Left colon (tissue), 2 donors: Measurements from ENCODE around the gene NLRP8. TPM values are rescaled to one million over a fixed set of nuclear protein-coding genes. Genes with fewer than 3 reads are reported as not detected.
"Not testable (repeated sequence)": the region's sequence is repeated elsewhere in the genome, so short reads cannot be mapped to it uniquely, and the experiment has no call there.

Experiments
- ATAC-seq: fragments of 200-7000 bp; cut with Tn5 transposase; one replicate; pipeline ENCODE4 v1.9.1; 2020; ENCODE audit warnings: mild to moderate bottlenecking, moderate library complexity
- DNase-seq, 2 donors: peaks; one replicate each; pipeline ENCODE4 v3.0.0-alpha.2; 2020
- intact Hi-C, 2 donors: fragments of 100-400 bp; cut with DNase I in 1 of 2; cut with micrococcal nuclease in 1 of 2; formaldehyde crosslinking; loops; one replicate each; pipeline versions ENCODE4 v1.11.2 to v1.14.0; 2022; cut with DNase I, micrococcal nuclease
- long read RNA-seq: library from polyadenylated mRNA; unstranded; transcript quantifications from one replicate; pipeline ENCODE4 v2.0.0, GENCODE V29; 2021
- total RNA-seq, 2 donors: library from RNA; stranded (reverse); fragmentation: NEBNext Ultra II Directional; extraction: Animal tissue kit (Norgen Biotek cat#: 25700); gene quantifications; one replicate each; pipeline ENCODE4 v1.2.1, GENCODE V29; 2021
- donor health status: DM: no; HTN: no; CAD: no.
- donor health status: DM: yes; HTN: yes; CAD: no.

The NLRP8 gene
- total RNA-seq, result not detected
- long read RNA-seq, result 0 reads

DNA sequence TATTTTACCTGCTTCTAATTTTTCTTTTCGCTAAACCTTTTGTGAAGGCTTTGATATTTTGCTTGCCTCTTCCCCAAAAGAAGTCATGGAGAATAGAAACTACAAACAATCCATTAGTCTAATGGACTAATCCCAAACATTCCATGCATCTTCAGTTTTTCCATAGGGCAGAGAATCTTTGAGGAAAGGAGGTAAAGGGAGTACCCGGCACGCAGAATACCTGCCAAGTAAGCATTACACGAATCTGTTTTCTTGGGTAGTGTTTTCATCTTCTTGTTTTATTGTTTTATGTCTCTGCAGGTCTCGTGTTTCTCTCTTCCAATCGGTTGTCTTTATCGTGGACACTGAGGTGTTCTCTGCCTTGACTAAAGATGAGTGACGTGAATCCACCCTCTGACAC lies at the start of gene NLRP8:
Gene NLRP8, plus strand, starts transcription at position 301 of the 400 bp plus-strand sequence.
- DNase-seq, result no peak
- intact Hi-C loops, result no loop called here

DNA sequence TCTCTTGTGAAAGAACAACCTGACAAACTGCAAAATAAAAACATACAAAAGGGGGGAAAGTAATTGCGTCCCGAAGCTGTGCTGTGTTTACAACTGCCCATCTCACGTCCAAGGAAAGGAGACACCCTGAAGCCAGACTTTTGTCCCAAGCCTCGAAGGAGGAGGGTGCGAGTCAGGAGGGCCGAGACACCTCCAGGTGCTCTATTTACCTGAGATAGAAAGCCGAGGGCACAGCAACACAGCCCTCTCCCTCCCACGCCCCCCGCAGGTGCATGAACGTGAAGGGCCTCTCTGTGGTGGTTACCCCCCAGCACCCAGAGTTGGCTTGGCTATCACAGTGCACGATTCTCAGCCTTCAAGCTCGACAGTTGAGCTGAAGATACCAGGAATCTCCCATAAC lies 48.7 kb upstream of the NLRP8 start:
- intact Hi-C loops, result no loop called here
- ATAC-seq (no peak), DNase-seq (no peak)

More for the DNA sequence above, at the start of gene NLRP8:
- no peak for ATAC-seq

DNA sequence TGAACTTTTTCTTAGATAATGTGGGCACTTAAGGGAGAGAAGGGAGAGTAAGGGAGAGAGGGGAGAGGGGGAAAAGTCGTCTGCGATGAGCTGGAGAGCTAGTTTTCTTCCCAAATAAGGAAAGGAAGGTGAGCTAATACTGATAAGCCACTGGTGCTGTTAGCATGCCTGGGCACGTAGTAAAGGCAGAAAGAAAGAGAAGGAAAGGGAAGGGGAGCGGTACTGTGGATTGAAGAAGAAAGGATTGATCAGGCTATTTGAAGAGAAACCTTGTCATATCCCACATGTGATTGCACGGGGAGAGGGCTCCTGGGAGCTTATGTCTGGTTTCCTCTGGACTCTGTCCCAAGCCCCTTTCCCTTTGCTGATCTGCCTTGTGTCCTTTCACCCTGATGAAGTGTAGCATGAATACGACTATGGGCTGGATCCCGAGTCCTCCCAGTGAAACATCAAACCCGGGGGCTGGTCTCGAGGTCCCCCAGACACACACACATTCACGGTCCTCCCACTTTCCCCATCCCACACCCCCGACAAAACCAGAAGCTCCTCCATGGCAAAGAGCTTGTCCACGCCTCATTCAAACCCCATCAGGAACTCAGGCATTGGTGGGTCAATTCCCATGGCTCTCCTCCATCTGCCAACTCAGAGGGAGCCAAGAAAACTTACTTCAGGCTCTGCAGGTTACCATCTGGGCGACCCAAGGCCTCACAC lies 46.1 kb upstream of the NLRP8 start:
- DNase-seq, result no peak
- intact Hi-C loops, result no loop called here
- ATAC-seq, result no peak

DNA sequence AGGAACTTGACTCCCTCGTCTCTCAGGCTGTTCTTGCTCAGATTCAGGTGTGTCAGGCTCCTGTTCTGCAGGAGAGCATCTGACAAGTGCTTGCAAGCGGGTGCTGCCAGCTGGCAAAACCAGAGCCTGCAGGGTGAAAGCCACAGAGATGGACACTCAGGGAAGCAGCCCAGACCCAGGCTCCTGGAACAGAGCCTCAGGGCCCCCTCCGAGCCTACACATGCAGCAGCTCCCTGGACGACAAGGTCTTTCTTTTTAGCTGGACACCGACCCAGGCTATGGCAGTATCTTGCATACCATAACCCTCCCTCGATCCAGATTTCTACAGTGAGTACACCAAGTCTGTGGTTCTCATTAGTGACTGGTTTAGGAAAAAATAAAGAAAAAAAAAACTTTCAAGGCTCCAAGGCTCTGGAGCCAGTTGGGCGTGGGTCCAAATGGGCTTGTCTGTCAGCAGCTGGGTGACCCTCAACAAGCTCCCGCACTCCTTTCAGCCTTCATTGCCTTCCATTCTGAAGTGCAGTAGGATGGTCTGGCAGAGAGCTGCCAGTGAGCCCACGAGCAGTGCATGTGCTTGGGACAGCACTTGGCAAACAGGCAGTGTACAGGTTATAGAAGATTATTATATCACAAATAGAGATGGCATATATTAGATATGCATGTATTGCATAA lies 45.4 kb upstream of the NLRP8 start:
- DNase-seq (no peak), ATAC-seq (no peak)
- intact Hi-C loops, result no loop called here

GRCh38 chr19:55907286-55907685 lies 40.3 kb upstream of the NLRP8 start:
- no peak for ATAC-seq
- no peak for DNase-seq
- intact Hi-C loops, result no loop called here

- intact Hi-C loops, result no loop called here
- no peak for ATAC-seq
- DNase-seq, result no peak
These were observed 39.9 kb upstream of the NLRP8 start for GRCh38 chr19:55907746-55908145.

- ATAC-seq (no peak), DNase-seq (no peak)
- intact Hi-C loops, result no loop called here
These were observed 37.8 kb upstream of the NLRP8 start for GRCh38 chr19:55909801-55910200.

- intact Hi-C loops, result no loop called here
- DNase-seq (no peak), ATAC-seq (no peak)
These were observed 34.7 kb upstream of the NLRP8 start for GRCh38 chr19:55912916-55913315.

DNA sequence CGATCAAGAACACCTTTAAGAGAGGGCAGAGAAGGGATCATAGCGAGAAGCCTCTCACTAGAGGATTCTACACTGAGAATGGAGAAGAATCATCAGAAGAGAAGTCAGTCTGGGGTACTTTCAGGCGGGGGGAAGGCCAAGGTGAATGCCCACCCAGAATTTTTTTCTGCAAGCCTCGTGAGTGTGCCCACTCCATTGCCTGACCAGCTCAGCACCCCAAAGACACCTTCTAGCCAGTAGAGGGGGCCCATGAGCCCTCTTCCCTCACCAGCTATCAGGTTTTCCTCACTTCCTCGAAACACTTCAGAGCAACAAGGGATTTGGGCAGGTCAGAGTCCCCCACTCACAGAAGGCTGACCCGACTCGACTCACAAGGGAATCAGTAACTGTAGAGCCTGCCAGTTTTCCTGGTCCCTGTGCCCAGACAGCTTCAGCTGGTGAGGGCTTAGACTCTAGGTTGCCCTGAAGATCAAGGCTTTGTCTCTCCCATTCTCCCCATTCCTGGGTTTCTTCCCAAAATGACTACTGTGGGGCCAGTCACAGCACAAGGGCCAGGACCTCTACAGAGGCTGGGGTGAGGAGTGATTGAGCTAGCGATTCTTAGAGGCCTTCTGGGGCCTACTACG lies 33.9 kb upstream of the NLRP8 start:
- DNase-seq (peak in 1 of 2 donors; percentile 6), ATAC-seq (no peak)
- intact Hi-C loops, result no loop called here

DNA sequence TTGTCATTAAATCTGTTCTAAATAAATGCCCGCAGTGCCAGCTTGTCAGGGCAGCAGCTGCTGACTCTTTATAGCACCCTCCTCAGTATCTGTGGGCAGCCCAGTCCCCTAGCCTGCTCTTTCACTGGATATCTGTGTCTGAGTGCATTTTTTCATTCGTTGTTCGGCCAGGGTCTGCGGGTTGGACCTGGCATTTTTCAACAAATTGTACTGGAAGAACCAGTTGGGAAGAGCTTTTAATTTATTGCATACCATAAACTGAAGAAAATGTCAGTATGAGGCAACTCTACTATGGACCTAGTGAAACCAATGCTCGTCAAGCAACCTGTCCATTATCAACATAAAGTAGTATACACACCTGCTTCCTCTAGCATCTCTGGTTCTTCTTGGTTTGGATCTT lies 24.1 kb upstream of the NLRP8 start:
- intact Hi-C loops, result no loop called here
- no peak for DNase-seq
- no peak for ATAC-seq

DNA sequence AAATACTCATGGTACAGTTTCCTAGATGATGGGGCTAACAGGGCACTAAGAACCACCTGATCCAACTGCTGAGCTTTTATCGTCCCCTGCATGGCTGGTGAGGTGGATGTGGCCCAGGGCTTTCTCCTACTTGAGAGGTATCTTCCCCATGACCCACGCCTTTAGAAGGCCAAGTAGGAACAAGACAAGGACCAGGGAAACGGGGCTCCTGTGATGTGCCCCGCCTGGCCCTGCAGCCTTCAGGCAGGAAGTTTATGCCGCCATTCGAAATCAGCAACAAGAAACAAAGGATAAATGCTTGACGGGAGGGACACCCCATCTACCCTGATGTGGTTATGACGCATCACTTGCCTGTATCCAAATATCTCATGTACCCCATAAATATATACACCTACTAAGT lies 19.6 kb upstream of the NLRP8 start:
- no peak for DNase-seq
- intact Hi-C loops, result no loop called here
- no peak for ATAC-seq

GRCh38 chr19:55929258-55929657 lies 18.4 kb upstream of the NLRP8 start:
- ATAC-seq, intact Hi-C loops, DNase-seq: not testable (repeated sequence)

- no peak for DNase-seq
- intact Hi-C loops, result no loop called here
- ATAC-seq, result no peak
These were observed 16.6 kb upstream of the NLRP8 start for GRCh38 chr19:55930996-55931515.

- DNase-seq (no peak), ATAC-seq (no peak)
- intact Hi-C loops, result no loop called here
These were observed 15.7 kb upstream of the NLRP8 start, which contains the start of gene NLRP13 for GRCh38 chr19:55931936-55932386. TSS of gene NLRP13 (minus strand) at chr19:55932336. CDS start at chr19:55932311, 25 bp downstream.

GRCh38 chr19:55935206-55935605 lies 12.4 kb upstream of the NLRP8 start:
- intact Hi-C loops, result no loop called here
- ATAC-seq, result no peak
- no peak for DNase-seq

DNA sequence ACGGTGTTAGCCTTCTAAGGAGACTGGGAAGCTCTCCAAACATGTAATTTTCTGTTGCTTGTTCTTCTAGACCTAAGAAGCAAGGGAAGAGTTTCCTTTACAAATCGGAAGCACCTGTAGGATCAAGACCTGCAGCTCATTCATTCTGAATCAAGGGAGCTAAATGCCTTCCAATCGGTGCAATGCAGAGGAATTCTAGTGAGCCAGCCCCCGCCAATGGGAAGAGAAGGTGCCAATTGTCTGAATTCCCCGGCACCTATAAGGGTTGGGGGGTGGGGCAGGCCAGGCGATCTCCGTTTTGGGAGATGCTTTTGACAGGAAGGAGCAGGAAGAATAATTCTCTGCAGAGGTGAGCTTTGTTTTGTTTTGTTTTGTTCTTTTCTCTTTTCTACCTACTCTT lies 8.4 kb upstream of the NLRP8 start:
- ATAC-seq (no peak), DNase-seq (no peak)
- intact Hi-C loops, result no loop called here

GRCh38 chr19:55940306-55940705 lies 7.3 kb upstream of the NLRP8 start:
- no peak for ATAC-seq

GRCh38 chr19:55950566-55950965 lies 2.9 kb downstream of the NLRP8 start:
- DNase-seq, intact Hi-C loops, ATAC-seq: not testable (repeated sequence)

More at GRCh38 chr19:55940306-55940705, 7.3 kb upstream of the NLRP8 start:
- intact Hi-C loops, result no loop called here
- no peak for DNase-seq

DNA sequence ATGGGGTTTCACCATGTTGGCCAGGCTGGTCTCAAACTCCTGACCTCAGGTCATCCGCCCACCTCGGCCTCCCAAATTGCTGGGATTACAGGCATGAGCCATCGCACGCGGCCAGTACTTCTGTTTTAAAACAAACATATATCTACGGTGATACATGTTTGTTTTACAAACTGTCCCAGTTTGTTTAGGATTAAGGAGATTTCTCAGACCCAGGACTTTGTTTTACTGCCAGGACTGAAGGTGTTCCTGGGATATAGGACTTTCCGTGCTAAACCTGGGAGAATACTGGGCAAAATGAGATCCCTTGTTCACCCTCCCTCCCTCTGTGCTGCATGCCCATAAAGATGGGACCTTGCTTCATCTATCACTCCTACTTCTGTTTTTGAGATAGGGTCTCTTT lies 8.8 kb downstream of the NLRP8 start:
- DNase-seq (no peak), ATAC-seq (no peak)
- intact Hi-C loops, result no loop called here

GRCh38 chr19:55958356-55958755 lies 10.7 kb downstream of the NLRP8 start:
- intact Hi-C loops, result no loop called here
- ATAC-seq, result no peak
- DNase-seq, result no peak
